NOMO-1 (cell line): Measurements from ENCODE around the gene ZNF683.
A peak's percentile ranks its signal among the peaks of the same experiment; 100 is the strongest.
"Not testable (repeated sequence)": the region's sequence is repeated elsewhere in the genome, so short reads cannot be mapped to it uniquely, and the experiment has no call there.

ENCODE experiments used
- DNase-seq, 2 experiments: peaks; one replicate each; lab custom pipeline; 2025; ENCODE audit not compliant: unreplicated experiment in 2 of 2; lab: John Stamatoyannopoulos, UW

ZNF683 gene

DNA sequence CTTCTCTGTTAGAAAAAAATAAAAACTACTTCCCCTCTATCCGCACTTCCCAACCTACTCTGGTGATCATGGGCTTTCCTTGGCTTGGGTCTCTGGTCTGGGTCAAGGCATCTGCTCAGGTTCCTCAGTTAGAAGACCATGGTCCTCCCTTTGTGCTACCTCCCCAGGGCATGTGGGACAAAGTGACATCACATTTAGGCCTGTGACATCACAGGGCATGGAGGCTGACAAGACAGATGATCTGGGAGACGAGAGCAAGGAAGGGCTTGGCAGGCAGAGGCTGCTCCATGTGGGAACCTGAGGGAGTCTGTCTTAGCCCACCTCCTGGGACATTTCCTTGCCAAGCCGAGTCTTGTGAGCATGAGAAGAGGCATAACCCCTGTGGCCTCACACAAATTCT, at the start of gene ZNF683:
Gene ZNF683 (minus strand): TSS at position 140 of the 400 bp plus-strand sequence. CDS start 4,179 bp downstream, outside the sequence.
- DNase-seq: not testable (repeated sequence)

DNA sequence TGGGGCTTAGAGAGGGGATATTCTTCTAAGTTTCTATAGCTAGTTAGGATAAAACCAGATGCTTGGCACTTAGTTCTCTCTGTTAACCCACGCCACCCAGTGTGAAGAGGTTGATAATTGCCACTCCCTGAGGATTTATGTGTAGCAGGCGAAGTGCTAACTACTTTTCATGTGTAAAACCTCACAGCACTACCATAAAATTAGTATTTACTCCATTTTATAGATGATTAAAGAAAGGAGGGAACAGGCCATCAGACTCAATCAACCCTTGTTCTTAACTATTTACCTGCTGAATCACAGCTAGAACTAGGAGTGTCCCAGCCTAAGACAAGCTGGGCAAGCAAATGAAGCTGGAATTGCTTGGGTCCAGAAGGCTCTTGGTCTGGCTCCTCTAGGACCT, 46.9 kb upstream of the ZNF683 start:
- no peak for DNase-seq

DNA sequence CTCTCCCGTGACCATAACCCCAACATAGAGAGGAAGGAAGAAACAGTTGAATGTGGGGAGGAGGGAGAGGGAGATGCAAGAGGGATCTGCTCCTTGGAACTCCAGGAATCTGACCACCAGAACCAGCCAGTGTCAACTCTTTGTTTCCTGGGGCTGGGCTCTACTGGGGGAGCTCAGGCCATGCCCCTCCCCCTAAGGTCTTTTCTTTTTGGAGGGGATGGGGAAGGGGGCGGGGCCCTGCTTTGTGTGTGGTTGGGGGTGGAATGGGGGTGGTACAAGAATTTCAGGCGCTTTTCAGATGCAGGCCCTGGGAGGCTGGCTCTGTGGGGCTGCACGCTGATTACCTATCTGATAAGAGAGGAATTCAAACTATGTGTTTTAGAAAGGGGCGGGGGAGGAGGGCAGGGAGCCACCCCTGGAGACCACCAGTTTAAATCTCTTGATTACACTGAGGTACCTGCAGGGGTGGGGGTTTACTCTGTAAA, 46.4 kb upstream of the ZNF683 start:
- no peak for DNase-seq

DNA sequence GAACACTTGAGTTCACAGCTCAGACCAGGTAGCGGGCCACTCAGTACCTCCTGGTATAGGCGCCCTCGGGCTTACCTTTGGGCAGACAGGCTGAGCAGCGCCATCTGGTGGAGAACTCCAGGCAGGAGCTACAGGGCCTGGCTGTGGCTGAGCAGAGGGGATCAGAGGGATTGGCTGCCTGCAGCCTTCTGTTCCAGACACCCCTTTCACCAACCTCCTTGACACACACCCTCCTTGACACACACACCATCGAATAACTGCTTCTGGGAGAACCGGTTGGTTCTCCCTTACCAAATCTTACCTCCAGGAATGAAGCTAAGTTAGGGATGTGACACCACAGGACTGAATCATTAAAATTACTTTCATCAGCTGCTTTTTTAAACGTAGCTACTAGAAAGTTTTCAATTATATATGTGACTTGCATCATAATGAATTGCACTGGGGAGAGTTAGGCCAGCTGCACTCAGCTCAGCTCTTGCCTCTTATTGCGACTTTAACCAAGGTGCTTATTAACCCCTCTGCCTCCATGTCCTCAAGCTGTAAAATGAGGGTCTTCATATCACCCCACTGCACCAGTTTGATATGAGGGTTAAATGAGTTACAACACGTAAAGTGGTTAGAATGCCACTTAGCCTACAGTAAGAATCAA, 44.7 kb upstream of the ZNF683 start:
- peak; percentile 46 to 48 for DNase-seq

DNA sequence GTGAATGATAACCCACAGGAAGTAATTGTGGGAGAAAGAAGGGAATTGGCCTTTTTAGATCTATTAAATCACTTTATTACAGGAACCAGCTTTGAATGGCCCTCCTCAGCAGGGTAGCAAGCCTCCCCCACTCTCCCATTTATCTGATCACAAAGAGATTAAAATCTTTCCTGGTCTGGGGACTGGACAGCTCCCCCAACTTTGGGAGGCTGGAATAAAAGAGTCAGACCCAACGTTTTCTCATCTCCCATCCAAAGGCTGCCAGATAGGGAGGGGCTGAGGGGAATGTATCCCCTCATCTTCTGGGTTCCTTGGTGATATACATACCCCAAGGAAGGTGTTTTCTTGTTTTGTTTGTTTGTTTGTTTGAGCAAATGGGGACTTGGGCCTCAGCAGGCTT, 40.5 kb upstream of the ZNF683 start:
- no peak for DNase-seq

DNA sequence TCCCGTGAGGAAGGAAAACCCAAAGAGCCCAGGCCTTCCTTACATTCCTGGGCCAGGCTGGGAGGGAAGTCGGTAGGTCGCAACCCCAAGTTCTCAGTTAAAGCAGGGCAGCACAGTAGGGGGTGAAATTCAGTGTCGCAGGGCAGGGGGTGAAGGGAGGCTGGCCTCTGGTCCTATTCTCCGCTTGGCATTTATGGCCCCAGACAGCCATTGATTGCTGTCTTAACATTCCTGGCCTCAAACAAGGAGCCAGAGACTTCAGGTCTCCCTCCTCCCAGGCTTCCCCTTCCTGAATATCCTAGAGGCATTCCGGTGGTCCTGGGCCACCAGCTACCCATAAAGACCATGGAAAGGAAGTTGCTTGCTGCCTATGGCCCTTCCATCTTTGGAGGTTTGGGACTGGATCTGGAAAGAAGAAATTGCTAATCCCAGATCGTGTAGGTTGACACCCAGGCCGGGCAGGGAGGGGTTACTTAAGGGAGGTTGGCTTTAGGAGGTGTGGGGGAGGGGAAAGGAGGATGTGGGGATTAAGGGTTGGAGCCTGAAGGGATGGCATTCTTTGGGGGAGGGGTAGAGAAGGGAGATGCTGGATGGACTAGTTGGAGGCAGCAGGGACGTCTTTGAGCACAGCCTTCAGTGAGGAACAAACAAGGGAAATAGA, 39.8 kb upstream of the ZNF683 start:
- no peak for DNase-seq

DNA sequence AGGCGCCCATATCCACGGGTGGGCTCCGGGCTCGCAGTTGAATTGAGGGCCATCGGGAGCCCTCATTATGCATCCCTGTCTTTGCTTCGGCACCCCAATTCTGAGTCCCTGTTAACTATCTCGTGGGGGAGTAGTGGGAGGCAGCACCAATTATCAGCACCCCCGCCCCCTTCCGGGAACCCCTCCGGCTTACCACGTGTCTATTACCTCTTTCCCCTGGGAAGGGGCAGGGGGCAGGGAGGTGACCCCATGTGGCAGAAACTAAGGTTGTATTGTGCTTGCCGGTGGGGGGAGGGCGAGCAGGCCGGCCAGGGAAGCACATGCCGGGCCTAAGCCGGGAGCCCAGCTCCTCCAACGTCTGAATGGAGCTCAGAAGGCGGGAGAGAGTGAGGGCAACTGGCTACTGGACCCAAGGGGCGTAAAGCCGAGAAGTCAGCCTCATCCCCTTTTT, 39.1 kb upstream of the ZNF683 start:
- no peak for DNase-seq

DNA sequence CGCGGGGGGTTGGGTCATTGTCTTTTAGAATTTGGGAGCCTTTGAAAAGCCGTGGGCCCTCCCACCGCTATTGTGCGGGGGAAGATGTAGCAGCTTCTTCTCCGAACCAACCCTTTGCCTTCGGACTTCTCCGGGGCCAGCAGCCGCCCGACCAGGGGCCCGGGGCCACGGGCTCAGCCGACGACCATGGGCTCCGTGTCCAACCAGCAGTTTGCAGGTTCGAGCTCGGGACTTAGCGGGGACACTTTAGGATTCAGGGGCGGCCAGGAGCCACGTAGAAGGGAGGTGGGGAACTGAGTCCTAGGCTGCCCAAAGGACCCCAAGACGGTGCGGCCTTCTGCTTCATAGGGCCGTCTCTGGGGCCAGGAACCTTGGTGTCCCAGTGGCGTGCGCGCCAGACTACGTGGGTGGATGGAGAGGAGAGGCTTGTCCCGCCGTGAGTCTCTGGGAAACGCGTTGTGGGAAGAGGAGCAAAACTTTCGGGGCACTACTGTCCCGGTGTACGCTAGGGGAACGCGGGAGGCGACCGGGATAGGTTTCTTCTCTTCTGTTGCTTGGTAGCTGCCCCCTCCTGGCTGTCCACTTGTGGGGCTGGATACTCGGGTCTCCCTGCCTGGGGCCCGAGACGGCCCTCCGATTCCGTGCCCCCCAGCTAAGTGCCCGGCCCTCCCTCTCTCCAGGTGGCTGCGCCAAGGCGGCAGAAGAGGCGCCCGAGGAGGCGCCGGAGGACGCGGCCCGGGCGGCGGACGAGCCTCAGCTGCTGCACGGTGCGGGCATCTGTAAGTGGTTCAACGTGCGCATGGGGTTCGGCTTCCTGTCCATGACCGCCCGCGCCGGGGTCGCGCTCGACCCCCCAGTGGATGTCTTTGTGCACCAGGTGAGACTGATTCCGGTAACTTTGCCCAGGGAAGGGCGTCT, 38.4 kb upstream of the ZNF683 start, which contains the start of gene LIN28A:
Gene LIN28A (plus strand): TSS at position 112 of the 918 bp plus-strand sequence. CDS start 75 bp downstream, at position 187.
- no peak for DNase-seq

DNA sequence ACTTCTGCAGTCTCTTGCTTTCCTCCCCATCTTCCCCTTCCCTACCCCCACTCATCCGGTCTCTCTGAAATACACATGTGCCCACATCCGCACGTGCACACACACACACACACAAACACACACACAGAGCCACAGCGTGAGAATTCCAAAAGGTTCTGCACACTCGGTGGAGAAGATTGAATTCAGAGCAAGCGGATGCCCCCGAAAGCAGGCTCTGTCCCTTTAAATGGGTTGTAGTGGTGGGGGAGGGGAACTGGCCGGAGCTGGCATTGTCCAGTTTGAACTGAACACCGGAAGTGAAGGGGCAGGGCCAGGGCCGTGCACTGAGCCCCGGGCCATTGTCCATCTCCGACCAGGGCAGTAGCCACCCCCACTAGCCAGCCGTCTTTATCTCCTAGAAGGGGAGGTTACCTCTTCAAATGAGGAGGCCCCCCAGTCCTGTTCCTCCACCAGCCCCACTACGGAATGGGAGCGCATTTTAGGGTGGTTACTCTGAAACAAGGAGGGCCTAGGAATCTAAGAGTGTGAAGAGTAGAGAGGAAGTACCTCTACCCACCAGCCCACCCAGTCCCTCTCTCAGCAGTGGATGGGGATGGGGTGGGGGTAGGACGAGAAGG, 36.7 kb upstream of the ZNF683 start:
- DNase-seq: no peak

DNA sequence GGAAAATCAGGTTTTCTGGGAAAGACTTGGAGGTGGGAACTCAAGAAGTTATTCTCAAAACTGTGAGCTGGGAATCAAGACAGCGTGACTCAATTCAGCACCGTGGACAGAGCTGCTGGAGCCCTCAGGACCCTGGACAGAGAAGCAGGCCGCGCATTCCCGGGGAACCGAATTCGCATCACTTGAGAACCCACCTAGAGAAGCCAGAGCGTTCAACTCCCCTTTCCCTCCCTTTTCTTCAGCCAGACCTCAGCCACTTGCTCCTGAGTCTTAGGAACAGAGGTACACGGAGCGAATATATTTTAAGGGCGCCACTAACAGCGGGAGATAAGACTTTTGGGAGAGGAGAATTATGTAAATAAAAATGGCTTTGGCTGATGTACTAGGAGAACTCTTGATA, 36.1 kb upstream of the ZNF683 start:
- peak; percentile 29 to 40 for DNase-seq

DNA sequence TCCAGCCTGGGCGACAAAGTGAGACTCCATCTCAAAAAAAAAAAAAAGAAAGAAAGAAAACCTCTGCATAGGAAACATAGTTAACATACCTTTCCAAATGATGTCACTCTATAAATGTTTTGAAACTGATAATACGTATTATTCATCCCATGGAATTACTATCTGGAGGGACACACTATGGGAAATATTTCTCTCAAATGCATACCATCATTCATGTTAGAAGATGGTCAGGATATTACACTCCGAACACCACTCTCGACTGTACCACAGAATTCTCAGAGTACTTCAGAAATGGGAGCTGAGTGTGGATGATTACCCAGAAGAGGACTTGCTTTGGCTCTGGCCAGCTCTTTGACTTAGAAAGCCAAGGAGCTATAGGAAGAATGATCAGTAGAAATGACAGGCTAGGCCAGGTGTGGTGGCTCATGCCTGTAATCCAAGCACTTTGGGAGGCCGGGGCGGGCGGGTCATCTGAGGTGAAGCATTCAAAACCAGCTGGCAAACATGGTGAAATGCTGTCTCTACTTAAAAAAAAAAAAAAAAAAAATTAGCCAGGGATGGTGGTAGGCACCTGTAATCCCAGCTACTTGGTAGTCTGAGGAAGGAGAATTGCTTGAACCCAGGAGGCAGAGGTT, 32.8 kb upstream of the ZNF683 start:
- DNase-seq: no peak

DNA sequence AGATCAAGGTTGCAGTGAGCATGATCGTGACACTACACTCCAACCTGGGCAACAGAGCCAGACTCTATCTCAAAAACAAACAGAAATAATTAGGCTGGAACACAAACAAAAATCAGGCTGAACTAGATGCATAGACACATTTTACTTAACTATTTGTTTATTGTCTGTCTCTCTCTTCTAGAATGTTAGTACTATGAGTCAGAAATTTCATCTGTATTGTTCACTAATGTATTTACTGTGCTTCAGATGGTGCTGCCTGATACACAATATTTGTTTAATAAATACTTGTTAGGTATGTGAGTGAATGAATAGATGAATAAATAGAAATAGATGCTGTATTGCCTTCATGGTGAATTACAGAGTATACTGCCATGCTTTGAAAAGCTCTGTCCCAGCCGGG, 32.1 kb upstream of the ZNF683 start:
- DNase-seq: no peak

DNA sequence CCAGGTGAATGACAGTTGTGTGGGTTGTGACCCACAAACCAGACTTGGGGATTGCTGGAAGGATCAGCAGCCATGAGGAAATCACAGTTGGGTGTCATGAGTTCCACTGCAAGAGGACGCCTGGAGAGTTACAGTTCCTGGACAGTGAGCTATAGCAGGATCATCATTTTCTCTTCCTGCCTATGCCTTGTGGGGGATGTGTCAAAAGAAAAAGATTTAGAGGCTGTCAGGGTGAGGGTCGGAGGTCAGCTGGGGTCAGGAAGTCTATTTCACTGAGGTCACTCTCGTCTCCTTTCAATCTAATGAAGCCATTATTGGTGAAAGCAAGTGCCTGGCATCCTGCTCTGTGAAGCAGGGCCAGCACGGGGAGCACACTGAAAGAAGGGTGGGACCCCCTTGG, 31.1 kb upstream of the ZNF683 start:
- no peak for DNase-seq

DNA sequence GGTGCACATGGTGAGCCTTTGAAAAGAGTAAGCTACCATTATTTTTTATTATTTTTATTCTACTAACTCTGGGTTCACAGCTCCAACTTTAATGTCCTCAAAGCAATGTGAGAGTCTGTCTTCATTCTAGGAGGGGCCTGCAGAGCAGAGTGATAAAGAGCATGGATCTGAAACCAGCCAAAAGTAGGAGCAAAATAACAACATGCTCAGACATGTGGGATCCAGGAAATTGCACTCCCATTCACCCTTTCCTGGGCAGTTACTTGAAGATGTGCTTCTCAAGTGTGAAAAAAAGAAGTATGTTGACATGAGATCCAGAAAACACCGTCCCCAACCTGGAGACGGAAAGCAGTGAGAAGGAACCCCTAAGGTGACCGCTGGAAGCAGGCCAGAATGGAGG, 29.3 kb upstream of the ZNF683 start:
- DNase-seq: no peak

DNA sequence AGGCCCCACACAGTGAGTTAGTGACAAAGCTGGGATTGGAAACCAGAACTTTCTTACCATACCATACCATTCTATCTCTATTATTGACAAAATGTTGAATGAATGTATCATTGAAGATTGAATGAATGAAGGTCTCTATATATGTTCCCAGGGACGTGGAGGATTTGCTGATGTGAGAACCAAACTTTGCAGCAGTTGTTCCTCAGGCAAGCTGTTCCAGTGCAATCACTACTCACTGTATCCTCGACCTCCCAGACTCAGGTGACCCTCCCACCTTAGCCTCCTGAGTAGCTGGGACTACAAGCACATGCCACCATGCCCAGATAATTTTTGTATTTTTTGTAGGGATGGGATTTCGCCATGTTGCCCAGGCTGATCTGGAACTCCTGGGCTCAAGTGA, 26.5 kb upstream of the ZNF683 start:
- DNase-seq: no peak

DNA sequence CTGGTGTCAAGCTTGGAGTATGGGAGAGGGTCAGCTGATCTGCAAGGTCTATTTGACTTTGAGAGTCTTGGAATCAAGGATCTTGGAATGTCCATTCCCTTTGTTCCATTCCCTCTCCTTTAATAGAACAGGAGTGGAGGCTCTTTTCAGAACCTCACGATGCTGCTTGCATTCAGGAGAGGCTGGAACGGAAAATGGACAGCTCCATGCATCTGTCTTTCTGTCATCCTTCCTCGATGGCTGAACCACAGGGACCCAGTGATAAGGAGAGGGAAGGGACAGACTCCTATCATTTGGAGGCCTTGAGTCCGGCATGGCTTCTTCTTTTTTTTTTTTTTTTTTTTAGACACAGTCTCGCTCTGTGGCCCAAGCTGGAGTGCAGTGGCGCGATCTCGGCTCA, 23.2 kb upstream of the ZNF683 start:
- no peak for DNase-seq

DNA sequence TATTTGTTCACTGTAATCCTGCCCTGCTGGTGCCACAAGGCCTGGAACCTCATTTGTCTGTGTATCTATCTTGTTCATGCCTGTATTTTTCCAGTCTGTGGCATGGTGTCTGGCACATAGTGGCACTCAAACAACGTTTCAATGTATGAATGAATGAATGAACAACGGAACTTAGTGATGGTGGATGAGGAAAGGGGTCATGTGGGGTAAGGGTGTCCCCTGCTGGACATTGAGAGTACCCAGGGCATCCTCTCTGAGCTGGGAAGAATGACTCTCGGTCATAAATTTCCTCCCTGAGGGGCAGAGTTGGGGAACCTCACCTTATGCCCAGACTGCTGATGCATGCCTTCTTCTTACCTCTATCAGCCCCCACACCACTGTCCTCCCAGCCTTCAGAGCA, 18.9 kb upstream of the ZNF683 start:
- DNase-seq: peak in 1 of 2 experiments; percentile 54

DNA sequence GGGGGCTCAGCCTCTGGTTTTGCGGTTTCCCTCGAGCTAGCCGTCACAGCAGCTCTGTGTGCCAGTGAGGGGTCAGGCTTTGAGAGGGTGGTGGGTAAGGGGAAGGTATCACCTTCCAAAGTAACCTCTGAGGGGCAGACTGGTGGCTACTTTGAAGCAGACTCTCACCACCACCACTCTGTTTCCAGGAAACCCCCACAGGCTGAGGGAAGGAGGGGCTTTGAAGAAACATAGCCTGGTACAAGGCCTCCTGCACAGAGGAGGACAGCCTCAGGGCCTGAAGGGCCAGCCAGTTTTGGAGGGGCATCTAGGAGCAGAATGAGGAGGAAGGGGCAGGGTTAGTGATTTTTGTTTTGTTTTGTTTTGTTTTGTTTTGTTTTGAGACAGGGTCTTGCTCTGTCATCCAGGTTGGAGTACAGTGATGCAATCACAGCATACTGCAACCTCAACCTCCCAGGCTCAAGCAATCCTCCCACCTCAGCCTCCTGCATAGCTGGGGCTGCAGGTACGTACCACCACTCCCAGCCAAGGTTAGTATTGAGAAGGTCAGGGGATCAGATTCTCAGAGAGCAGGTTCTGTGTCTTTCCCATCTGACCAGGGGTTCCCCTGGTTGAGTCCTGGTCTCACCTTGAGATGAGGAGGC, 17.2 kb upstream of the ZNF683 start:
- DNase-seq: no peak

DNA sequence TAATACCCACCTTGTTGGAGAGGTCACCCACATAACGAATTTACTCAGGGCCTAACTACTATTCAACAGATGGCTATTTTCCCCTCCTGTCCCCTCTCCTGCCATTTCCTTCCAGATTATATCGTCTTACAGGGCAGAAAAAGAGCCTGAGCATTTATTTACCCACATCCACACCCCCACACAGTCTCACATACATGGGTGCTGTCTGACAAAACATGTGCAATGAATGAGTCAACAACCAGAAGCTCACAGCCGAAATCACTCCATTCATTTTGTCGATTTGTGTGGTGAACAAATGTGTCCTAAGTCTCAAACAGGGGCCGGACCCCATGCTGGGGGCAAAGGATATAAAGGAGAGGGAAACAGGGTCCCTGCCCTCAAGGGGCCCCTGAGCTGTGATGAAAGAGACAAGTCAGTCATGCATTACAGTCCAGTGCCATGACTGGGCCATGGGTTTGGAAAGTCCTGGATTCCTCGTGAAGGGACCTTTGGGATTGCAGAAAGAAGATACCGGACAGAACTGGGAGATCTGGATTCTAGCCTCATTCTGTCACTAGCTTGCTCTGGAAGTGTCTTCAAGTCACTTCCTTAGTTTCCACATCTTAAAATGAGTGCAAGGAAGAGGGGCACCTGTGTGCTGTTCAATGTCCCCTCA, 16.4 kb upstream of the ZNF683 start:
- no peak for DNase-seq
